ENCODE data around the gene PRRT3. TPM values are rescaled to one million over a fixed set of nuclear protein-coding genes. Genes with fewer than 3 reads are reported as not detected.

The PRRT3 gene
- total and polyA plus RNA-seq, 2 of the 8 experiments (the other 6 are each of a cell fraction or from before 2014, with no cell fraction given), result 9.0 to 9.2 TPM

GRCh38 chr3:9946112-9947024 lies 5.8 kb downstream of the PRRT3 start:
- H2BK12ac ChIP-seq (ENCODE audit: low read depth, low read length), result no peak overlapping the region
- no peaks in the 10 kb centered on the region for H3K79me2 ChIP-seq (ENCODE audit: control insufficient read depth in 1 of 2, insufficient read depth in 2 of 2, low read length in 2 of 2)
- 3% methylated on average over 80 of the region's 90 CpGs; no CpG with 5 or more reads in 1 of the 2 experiments for WGBS, 2 experiments (ENCODE audit: extremely low coverage in 1 of 2, insufficient coverage in 1 of 2, insufficient read length in 1 of 2, insufficient replicate concordance in 2 of 2, low coverage in 1 of 2, low lambda C conversion rate in 2 of 2, missing lambda C conversion rate in 1 of 2)
- H3K4ac ChIP-seq (replicated peaks; ENCODE audit: insufficient read length, low read depth, low read length), result no peak overlapping the region
- H4K20me1 ChIP-seq (replicated peaks in 1 of 2; ENCODE audit: control insufficient read depth in 1 of 2, insufficient read depth in 2 of 2, low read length in 2 of 2), result peaks cover 0 to 2% of the 10 kb centered on the region in 2 experiments
- peak overlapping the region; percentile 95 for H3K18ac ChIP-seq (ENCODE audit: extremely low read depth, low read length)
- H2AK5ac ChIP-seq (ENCODE audit: low read depth, low read length), result no peak overlapping the region; the same call in 1 of the 2 replicates
- H3K23me2 ChIP-seq (ENCODE audit: low read depth, low read length), result peaks cover 18% of the 10 kb centered on the region; the same call in 1 of the 2 replicates
- peak overlapping the region; percentile 52; the same call in 1 of the 2 replicates for H2BK5ac ChIP-seq (ENCODE audit: low read depth, low read length)
- H3K27me3 ChIP-seq (replicated peaks in 1 of 4; ENCODE audit: control insufficient read depth in 3 of 4, extremely low read depth in 1 of 4, insufficient read depth in 3 of 4, low read length in 3 of 4), result no peaks in the 10 kb centered on the region
- ChIA-PET POLR2A (ENCODE audit: partially characterized antibody) (interaction anchor here (0.6 to 2.9 kb wide), 37 partner anchors 9 to 583 kb away, joined by 3 to 43 read pairs (median 4); partner anchors contain the start of genes ARPC4, CRELD1, EMC3 and FANCD2), CTCF (ENCODE audit: partially characterized antibody) (interaction anchor here (0.5 to 5.2 kb wide), 52 partner anchors 8 to 318 kb away, joined by 3 to 86 read pairs (median 4); partner anchors contain the start of genes CRELD1, FANCD2, IL17RC and IL17RE)
- H4K5ac ChIP-seq (ENCODE audit: insufficient read length, low read depth, low read length), result peak overlapping the region; percentile 84
- no peak overlapping the region for H2BK15ac ChIP-seq (ENCODE audit: low read length)
- H3K4me2 ChIP-seq (ENCODE audit: insufficient read depth in 1 of 2, low read depth in 2 of 2, low read length in 2 of 2), result peak overlapping the region; percentile 78 to 97
- DNase-seq (ENCODE audit: low read depth in 1 of 2, low spot score in 2 of 2) (peak; percentile 70 to 89), FAIRE-seq (no peak)
- no peaks in the 10 kb centered on the region for H3K79me1 ChIP-seq (ENCODE audit: low read depth, low read length)
- H3K9ac ChIP-seq (replicated peaks in 1 of 4; ENCODE audit: extremely low read depth in 1 of 4, low read depth in 3 of 4, low read length in 3 of 4), result peak overlapping the region in 3 of 4 experiments; percentile 10 to 44 (median 34); a peak in 4 of 7 replicates
- no peak overlapping the region for H3K14ac ChIP-seq (ENCODE audit: insufficient read length)
- no peak overlapping the region for H3K27ac ChIP-seq (ENCODE audit: low read depth, low read length)
- peak overlapping the region; percentile 89 for H4K8ac ChIP-seq (ENCODE audit: extremely low read depth, insufficient read depth, low read length)
- peaks cover 0 to 8% (median 4%) of the 10 kb centered on the region in 4 experiments; a peak in 5 of 7 replicates for H3K4me1 ChIP-seq (replicated peaks in 1 of 4; ENCODE audit: control insufficient read depth in 3 of 4, insufficient read depth in 4 of 4, low read length in 3 of 4)
- H4K91ac ChIP-seq (replicated peaks; ENCODE audit: insufficient read length, low read length), result peak overlapping the region; percentile 72
- no peak overlapping the region for H3K23ac ChIP-seq (ENCODE audit: insufficient read length)
- H3K56ac ChIP-seq (replicated peaks; ENCODE audit: insufficient read length, low read depth, low read length), result peak overlapping the region; percentile 21
- H3K4me3 ChIP-seq (ENCODE audit: extremely low read depth in 1 of 4, insufficient read depth in 2 of 4, low read depth in 3 of 4, low read length in 4 of 4), result peak overlapping the region; percentile 42 to 69 (median 51)
- no peak overlapping the region for H2BK20ac ChIP-seq (ENCODE audit: low read length)
- H3K9me3 ChIP-seq (ENCODE audit: insufficient read depth in 2 of 2, low read depth in 1 of 2, low read length in 1 of 2), result no peaks in the 10 kb centered on the region
- H3K36me3 ChIP-seq (ENCODE audit: control insufficient read depth in 2 of 4, insufficient read depth in 4 of 4, low read length in 3 of 4), result peaks cover 0 to 3% (median under 1%) of the 10 kb centered on the region in 4 experiments; a peak in 4 of 8 replicates
- H2BK120ac ChIP-seq (replicated peaks; ENCODE audit: low read depth, low read length), result no peak overlapping the region
- H2AFZ ChIP-seq (ENCODE audit: low read length), result peak overlapping the region; percentile 28; the same call in 1 of the 2 replicates
- TF ChIP-seq RNF2 (IDR thresholded peaks at IDR 0.05; ENCODE audit: borderline replicate concordance, low read depth, low read length, missing control alignments, poor library complexity, severe bottlenecking) (no peak), SP2 (IDR thresholded peaks at IDR 0.05; ENCODE audit: low read length) (peak; percentile 17; the same call in 1 of the 2 replicates), CTCF (IDR thresholded peaks at IDR 0.05; ENCODE audit: control extremely low read depth in 1 of 3, insufficient read depth in 1 of 3, low read depth in 1 of 3, low read length in 3 of 3) (peak in 2 of 3 experiments; percentile 89 to 92; a peak in 3 of 4 replicates), GTF2F1 (IDR thresholded peaks at IDR 0.05; ENCODE audit: borderline replicate concordance, low read depth, low read length) (no peak), USF2 (IDR thresholded peaks at IDR 0.05; ENCODE audit: low read length) (no peak)

Measured in H1 (cell line).